Neural progenitor cell (in vitro differentiated cells): ENCODE data around the gene HNRNPL. TPM values are rescaled to one million over a fixed set of nuclear protein-coding genes. Genes with fewer than 3 reads are reported as not detected.
"Not testable (repeated sequence)": the region's sequence is repeated elsewhere in the genome, so short reads cannot be mapped to it uniquely, and the experiment has no call there.

Experiments
- DNase-seq: peaks from one replicate; pipeline ENCODE4 v3.0.0-alpha.2; 2016; ENCODE audit warnings: low spot score
- H2AFZ ChIP-seq: fragments of 200-600 bp; sonication (generic); replicated peaks from 2 replicates; pipeline ENCODE4 v1.6.1; 2016; ENCODE audit warnings: antibody characterized with exemption
- H3F3A ChIP-seq: fragments of 200-600 bp; sonication (generic); 2 replicates; pipeline ENCODE4 v1.6.1; 2016; ENCODE audit warnings: antibody characterized with exemption, low read depth
- H3K27ac ChIP-seq: fragments of 200-600 bp; sonication (generic); 2 replicates; pipeline ENCODE4 v1.5.1; 2016; ENCODE audit warnings: mild to moderate bottlenecking
- H3K27me3 ChIP-seq: fragments of 200-600 bp; sonication (generic); 2 replicates; pipeline ENCODE4 v1.6.1; 2016; ENCODE audit warnings: mild to moderate bottlenecking, moderate library complexity
- H3K36me3 ChIP-seq: fragments of 200-600 bp; sonication (generic); 2 replicates; pipeline ENCODE4 v1.5.1; 2016
- H3K4me1 ChIP-seq: fragments of 200-600 bp; sonication (generic); 2 replicates; pipeline ENCODE4 v1.6.1; 2016; ENCODE audit warnings: mixed run types
- H3K4me2 ChIP-seq: fragments of 200-600 bp; sonication (generic); 2 replicates; pipeline ENCODE4 v1.6.1; 2016
- H3K4me3 ChIP-seq: fragments of 200-600 bp; sonication (generic); 2 replicates; pipeline ENCODE4 v1.5.1; 2016
- H3K79me2 ChIP-seq: fragments of 200-600 bp; sonication (generic); 2 replicates; pipeline ENCODE4 v1.6.1; 2016; ENCODE audit warnings: low read depth
- H3K9ac ChIP-seq: fragments of 200-600 bp; sonication (generic); 2 replicates; pipeline ENCODE4 v1.6.1; 2016
- H3K9me3 ChIP-seq: fragments of 200-600 bp; sonication (generic); 2 replicates; pipeline ENCODE4 v1.5.1; 2016; ENCODE audit warnings: low read depth
- H4K20me1 ChIP-seq: fragments of 200-600 bp; sonication (generic); 2 replicates; pipeline ENCODE4 v1.6.1; 2016; ENCODE audit warnings: low read depth
- H3K27ac Mint-ChIP-seq: 3 replicates; pipeline ENCODE4 v1.8.0; 2021; ENCODE audit warnings: mixed read lengths
- H3K27me3 Mint-ChIP-seq: 2 replicates; pipeline ENCODE4 v1.8.0; 2022; ENCODE audit warnings: low read depth, mild to moderate bottlenecking, inconsistent platforms, moderate library complexity, mixed read lengths; ENCODE audit not compliant: insufficient read depth
- H3K36me3 Mint-ChIP-seq: 3 replicates; pipeline ENCODE4 v1.8.0; 2021; ENCODE audit warnings: mixed read lengths
- H3K4me1 Mint-ChIP-seq: 3 replicates; pipeline ENCODE4 v1.8.0; 2021; ENCODE audit warnings: mixed read lengths
- H3K4me3 Mint-ChIP-seq: 3 replicates; pipeline ENCODE4 v1.8.0; 2021; ENCODE audit warnings: mild to moderate bottlenecking, moderate library complexity, mixed read lengths
- H3K9me3 Mint-ChIP-seq: 3 replicates; pipeline ENCODE4 v1.8.0; 2020; ENCODE audit warnings: mixed read lengths
- EZH2 ChIP-seq: fragments of 200-600 bp; sonication (generic); IDR thresholded peaks from 2 replicates; pipeline ENCODE4 v1.6.1; 2017; ENCODE audit warnings: antibody characterized with exemption, mild to moderate bottlenecking, moderate library complexity
- EZH2phosphoT487 ChIP-seq: fragments of 200-600 bp; sonication (generic); IDR thresholded peaks from 2 replicates; pipeline ENCODE4 v1.6.1; 2017; ENCODE audit warnings: antibody characterized with exemption
- total RNA-seq: library from RNA; depleted of rRNA; stranded (reverse); fragments of >200 nt; gene quantifications from 2 replicates; pipeline ENCODE4 v1.2.3, GENCODE V29; 2015; ENCODE audit warnings: low replicate concordance
- TF ChIP-seq, protein P1 (sequence below): fragments of 200-600 bp; sonication (generic); IDR thresholded peaks from 2 replicates; pipeline ENCODE4 v1.5.1; 2017; ENCODE audit warnings: antibody characterized with exemption, mild to moderate bottlenecking

The HNRNPL gene
- total RNA-seq, 1 donor from 2014 or later = 436 TPM

DNA sequence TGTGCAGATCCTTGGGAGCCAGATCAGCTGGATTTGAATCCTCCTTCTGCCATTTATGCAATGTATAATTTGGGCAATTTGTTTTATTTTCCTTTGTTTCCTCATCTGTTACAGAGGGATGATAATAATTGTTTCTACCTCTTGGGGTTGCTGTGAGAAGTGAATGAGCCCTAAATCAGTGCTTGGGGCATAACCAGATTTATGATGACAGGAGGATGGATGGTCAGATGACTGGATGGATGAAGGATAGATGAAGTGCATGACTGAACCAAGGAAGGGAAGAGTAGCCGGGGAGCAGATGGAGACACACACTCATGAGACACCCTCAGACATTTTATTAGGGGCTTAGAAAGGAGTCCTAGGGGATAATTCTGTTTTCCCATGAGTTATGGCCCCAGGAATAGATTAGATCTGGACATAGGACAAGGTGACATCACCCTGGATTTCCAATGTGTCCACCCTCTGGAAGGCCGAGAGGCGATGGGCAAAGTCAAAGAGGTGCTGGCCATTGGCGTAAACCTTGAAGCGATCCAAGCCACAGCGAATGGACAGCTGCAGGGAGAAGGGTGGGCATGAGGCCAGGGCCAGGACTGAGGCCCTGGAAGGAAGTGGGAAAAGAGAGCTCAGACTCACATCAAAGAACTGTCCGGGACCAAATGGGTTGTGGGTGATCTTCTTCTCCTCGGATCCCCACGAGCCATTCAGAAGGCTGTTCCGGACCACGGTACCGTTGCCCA is 48.3 kb downstream of the HNRNPL start:
- no peak for DNase-seq
- Histone ChIP-seq H3F3A (no peaks in the 10 kb centered on the region), H4K20me1 (no peaks in the 10 kb centered on the region), H3K27ac (no peak overlapping the region), H3K4me3 (no peak overlapping the region), H3K4me2 (no peak overlapping the region), H3K9me3 (no peaks in the 10 kb centered on the region), H3K4me1 (no peaks in the 10 kb centered on the region), H3K9ac (no peak overlapping the region), H3K79me2 (no peaks in the 10 kb centered on the region), H2AFZ (no peak overlapping the region), H3K36me3 (no peaks in the 10 kb centered on the region), H3K27me3 (no peaks in the 10 kb centered on the region)
- Mint-ChIP-seq H3K4me1 (peaks cover 2% of the 10 kb centered on the region), H3K27ac (no peak overlapping the region), H3K9me3 (peaks cover 4% of the 10 kb centered on the region), H3K27me3 (peaks cover 16% of the 10 kb centered on the region), H3K36me3 (no peaks in the 10 kb centered on the region), H3K4me3 (no peak overlapping the region)
- TF ChIP-seq, protein P1, sequence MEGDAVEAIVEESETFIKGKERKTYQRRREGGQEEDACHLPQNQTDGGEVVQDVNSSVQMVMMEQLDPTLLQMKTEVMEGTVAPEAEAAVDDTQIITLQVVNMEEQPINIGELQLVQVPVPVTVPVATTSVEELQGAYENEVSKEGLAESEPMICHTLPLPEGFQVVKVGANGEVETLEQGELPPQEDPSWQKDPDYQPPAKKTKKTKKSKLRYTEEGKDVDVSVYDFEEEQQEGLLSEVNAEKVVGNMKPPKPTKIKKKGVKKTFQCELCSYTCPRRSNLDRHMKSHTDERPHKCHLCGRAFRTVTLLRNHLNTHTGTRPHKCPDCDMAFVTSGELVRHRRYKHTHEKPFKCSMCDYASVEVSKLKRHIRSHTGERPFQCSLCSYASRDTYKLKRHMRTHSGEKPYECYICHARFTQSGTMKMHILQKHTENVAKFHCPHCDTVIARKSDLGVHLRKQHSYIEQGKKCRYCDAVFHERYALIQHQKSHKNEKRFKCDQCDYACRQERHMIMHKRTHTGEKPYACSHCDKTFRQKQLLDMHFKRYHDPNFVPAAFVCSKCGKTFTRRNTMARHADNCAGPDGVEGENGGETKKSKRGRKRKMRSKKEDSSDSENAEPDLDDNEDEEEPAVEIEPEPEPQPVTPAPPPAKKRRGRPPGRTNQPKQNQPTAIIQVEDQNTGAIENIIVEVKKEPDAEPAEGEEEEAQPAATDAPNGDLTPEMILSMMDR = no peak
- no peak for TF ChIP-seq EZH2phosphoT487
- TF ChIP-seq EZH2 = no peak

GRCh38 chr19:38800577-38801347 is 49.0 kb downstream of the HNRNPL start:
- no peak overlapping the region for H3K4me3 Mint-ChIP-seq
- no peak overlapping the region for H3K27ac Mint-ChIP-seq
- H3K9me3 Mint-ChIP-seq = peaks cover 7% of the 10 kb centered on the region
- peaks cover 9% of the 10 kb centered on the region for H3K27me3 Mint-ChIP-seq
- Histone ChIP-seq H3F3A (no peaks in the 10 kb centered on the region), H3K4me3 (no peak overlapping the region), H3K4me2 (no peak overlapping the region), H3K9me3 (no peaks in the 10 kb centered on the region), H3K79me2 (no peaks in the 10 kb centered on the region), H3K27ac (no peak overlapping the region), H3K27me3 (no peaks in the 10 kb centered on the region), H4K20me1 (no peaks in the 10 kb centered on the region), H3K4me1 (no peaks in the 10 kb centered on the region), H2AFZ (no peak overlapping the region), H3K9ac (no peak overlapping the region), H3K36me3 (no peaks in the 10 kb centered on the region)
- no peaks in the 10 kb centered on the region for H3K36me3 Mint-ChIP-seq
- peaks cover 2% of the 10 kb centered on the region for H3K4me1 Mint-ChIP-seq
- no peak for TF ChIP-seq EZH2phosphoT487
- no peak for TF ChIP-seq EZH2
- TF ChIP-seq, protein P1 = no peak
- no peak for DNase-seq

DNA sequence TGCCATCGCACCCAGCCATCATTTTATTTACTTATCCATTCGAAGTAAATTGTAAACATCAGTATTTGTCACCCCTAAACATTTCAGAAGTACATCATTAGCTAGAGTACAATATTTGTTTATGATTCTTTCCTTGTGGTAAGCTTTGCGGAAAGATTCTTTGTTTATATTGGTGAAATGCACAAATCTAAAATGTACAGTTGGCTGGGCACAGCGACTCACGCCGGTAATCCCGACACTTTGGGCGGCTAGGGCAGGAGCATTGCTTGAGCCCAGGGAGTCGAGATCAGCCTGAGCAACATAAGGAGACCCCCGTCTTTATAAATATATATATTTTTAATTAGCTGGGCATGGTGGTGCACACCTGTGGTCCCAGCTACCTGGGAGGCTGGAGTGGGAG is 50.7 kb downstream of the HNRNPL start:
- TF ChIP-seq EZH2phosphoT487 (no peak), EZH2 (no peak)
- TF ChIP-seq, protein P1 = no peak
- H3K27me3 Mint-ChIP-seq = peaks cover 10% of the 10 kb centered on the region
- no peaks in the 10 kb centered on the region for H3K79me2 ChIP-seq
- no peaks in the 10 kb centered on the region for H3K36me3 ChIP-seq
- no peak overlapping the region for H3K27ac ChIP-seq
- no peak overlapping the region for H3K27ac Mint-ChIP-seq
- H3K9ac ChIP-seq = no peak overlapping the region
- H3K27me3 ChIP-seq = no peaks in the 10 kb centered on the region
- H2AFZ ChIP-seq = no peak overlapping the region
- no peak overlapping the region for H3K4me3 ChIP-seq
- H3K4me2 ChIP-seq = no peak overlapping the region
- H3F3A ChIP-seq = no peaks in the 10 kb centered on the region
- peaks cover 2% of the 10 kb centered on the region for H3K4me1 Mint-ChIP-seq
- H3K36me3 Mint-ChIP-seq = no peaks in the 10 kb centered on the region
- no peaks in the 10 kb centered on the region for H4K20me1 ChIP-seq
- DNase-seq = no peak
- H3K9me3 ChIP-seq = no peaks in the 10 kb centered on the region
- no peak overlapping the region for H3K4me3 Mint-ChIP-seq
- peaks cover 7% of the 10 kb centered on the region for H3K9me3 Mint-ChIP-seq
- no peaks in the 10 kb centered on the region for H3K4me1 ChIP-seq

- not testable (repeated sequence) for H3K79me2 ChIP-seq, H3K4me1 Mint-ChIP-seq, DNase-seq, H3K27ac Mint-ChIP-seq, H3K27me3 Mint-ChIP-seq, H3K4me2 ChIP-seq, H3K27me3 ChIP-seq, H3K9me3 ChIP-seq, H3K36me3 ChIP-seq, H3K4me3 Mint-ChIP-seq, H3K9me3 Mint-ChIP-seq, H3K9ac ChIP-seq, H3K4me1 ChIP-seq, H4K20me1 ChIP-seq, H3K27ac ChIP-seq, H3K4me3 ChIP-seq, H3F3A ChIP-seq, H2AFZ ChIP-seq, H3K36me3 Mint-ChIP-seq
These were observed 52.0 kb downstream of the HNRNPL start for GRCh38 chr19:38797781-38798180.
